ENCODE results near the gene VKORC1L1.
"Not testable (repeated sequence)": the region's sequence is repeated elsewhere in the genome, so short reads cannot be mapped to it uniquely, and the experiment has no call there.

- not testable (repeated sequence) for TF ChIP-seq CTCF, POLR2A (IDR thresholded peaks at IDR 0.05)
Measured at GRCh38 chr7:65873582-65874193, 814 bp downstream of the VKORC1L1 start.

Data from adrenal gland (tissue), 5 donors.